ENCODE data around the gene MRPL28. TPM values are rescaled to one million over a fixed set of nuclear protein-coding genes. Genes with fewer than 3 reads are reported as not detected.

MRPL28 gene
- polyA plus RNA-seq, 3 donors = 68.6 to 88.5 (median 88.1) TPM

DNA sequence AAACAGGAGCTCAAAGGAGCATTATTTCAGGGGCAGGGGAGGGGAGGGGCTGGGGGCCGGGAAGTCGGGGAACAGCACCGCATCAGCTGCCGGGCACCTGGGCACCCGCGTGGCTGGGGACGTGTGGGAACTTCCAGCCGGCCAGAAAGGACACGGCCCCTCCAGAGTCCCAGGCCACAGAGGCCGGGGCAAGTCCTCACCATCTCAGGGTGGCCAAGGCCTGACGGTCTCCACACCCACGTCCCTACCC, 10.3 kb upstream of the MRPL28 start:
- Histone ChIP-seq H3K4me1 (ENCODE audit: control insufficient read depth in 1 of 2, insufficient read depth in 2 of 2, low read length in 2 of 2) (peaks cover 39 to 46% of the 10 kb centered on the region in 2 donors), H3K27ac (ENCODE audit: low read depth in 1 of 2, low read length in 2 of 2) (no peak overlapping the region), H3K9ac (ENCODE audit: insufficient read depth, low read length, poor library complexity, severe bottlenecking) (peak overlapping the region; percentile 76), H3K4me3 (replicated peaks in 1 of 3; ENCODE audit: low read depth in 2 of 3, low read length in 3 of 3) (peak overlapping the region; percentile 78 to 88 (median 87)), H3K36me3 (replicated peaks in 1 of 2; ENCODE audit: control insufficient read depth in 1 of 2, insufficient read depth in 2 of 2, low read length in 2 of 2) (peaks cover 20 to 22% of the 10 kb centered on the region in 2 donors), H3K79me2 (ENCODE audit: insufficient read depth, low read length) (peaks cover 35% of the 10 kb centered on the region), H3K27me3 (ENCODE audit: control insufficient read depth in 2 of 2, insufficient read depth in 2 of 2, low read length in 2 of 2) (no peaks in the 10 kb centered on the region), H2AFZ (ENCODE audit: insufficient read depth, low read depth, low read length, poor library complexity, severe bottlenecking) (peak overlapping the region; percentile 71), H3K4me2 (replicated peaks; ENCODE audit: extremely low read depth, low read length, poor library complexity, severe bottlenecking) (peak overlapping the region; percentile 95), H4K20me1 (ENCODE audit: insufficient read depth, low read length) (peaks cover 32% of the 10 kb centered on the region), H3K9me3 (replicated peaks in 1 of 2; ENCODE audit: control insufficient read depth in 1 of 2, insufficient read depth in 1 of 2, low read length in 2 of 2) (no peaks in the 10 kb centered on the region)
- Mint-ChIP-seq H3K4me3 (peak overlapping the region; percentile 80 to 88), H3K27ac (no peak overlapping the region), H3K4me1 (peaks cover 35% of the 10 kb centered on the region), H3K9me3 (no peaks in the 10 kb centered on the region), H3K36me3 (peaks cover 10 to 17% of the 10 kb centered on the region in 2 donors), H3K27me3 (ENCODE audit: low read depth in 3 of 3) (peaks cover 0 to 14% (median 9%) of the 10 kb centered on the region in 3 donors)
- intact Hi-C loops (cut with micrococcal nuclease) = no loop called here
- WGBS (ENCODE audit: insufficient coverage) = 16% methylated on average over 11 of the region's 12 CpGs
- no peak for TF ChIP-seq CTCF (IDR thresholded peaks at IDR 0.05)
- DNase-seq = no peak

GRCh38 chr16:379961-380761, 9.8 kb upstream of the MRPL28 start:
- Histone ChIP-seq H3K27ac (ENCODE audit: low read depth in 1 of 2, low read length in 2 of 2) (no peak overlapping the region), H3K4me2 (replicated peaks; ENCODE audit: extremely low read depth, low read length, poor library complexity, severe bottlenecking) (peak overlapping the region; percentile 95), H3K9me3 (replicated peaks in 1 of 2; ENCODE audit: control insufficient read depth in 1 of 2, insufficient read depth in 1 of 2, low read length in 2 of 2) (no peaks in the 10 kb centered on the region), H3K27me3 (ENCODE audit: control insufficient read depth in 2 of 2, insufficient read depth in 2 of 2, low read length in 2 of 2) (no peaks in the 10 kb centered on the region), H3K4me3 (replicated peaks in 1 of 3; ENCODE audit: low read depth in 2 of 3, low read length in 3 of 3) (peak overlapping the region in 1 of 3 experiments; percentile 87), H3K36me3 (replicated peaks in 1 of 2; ENCODE audit: control insufficient read depth in 1 of 2, insufficient read depth in 2 of 2, low read length in 2 of 2) (peaks cover 23 to 27% of the 10 kb centered on the region in 2 donors), H3K79me2 (ENCODE audit: insufficient read depth, low read length) (peaks cover 35% of the 10 kb centered on the region), H4K20me1 (ENCODE audit: insufficient read depth, low read length) (peaks cover 32% of the 10 kb centered on the region), H3K4me1 (ENCODE audit: control insufficient read depth in 1 of 2, insufficient read depth in 2 of 2, low read length in 2 of 2) (peaks cover 39 to 46% of the 10 kb centered on the region in 2 donors), H3K9ac (ENCODE audit: insufficient read depth, low read length, poor library complexity, severe bottlenecking) (peak overlapping the region; percentile 76), H2AFZ (ENCODE audit: insufficient read depth, low read depth, low read length, poor library complexity, severe bottlenecking) (no peak overlapping the region)
- no peak for DNase-seq
- Mint-ChIP-seq H3K4me1 (peaks cover 35% of the 10 kb centered on the region), H3K36me3 (peaks cover 12 to 23% of the 10 kb centered on the region in 2 donors), H3K9me3 (no peaks in the 10 kb centered on the region), H3K4me3 (peak overlapping the region; percentile 63 to 88), H3K27me3 (ENCODE audit: low read depth in 3 of 3) (peaks cover 0 to 14% (median 9%) of the 10 kb centered on the region in 3 donors), H3K27ac (peak overlapping the region in 1 of 7 donors; percentile 10)
- WGBS (ENCODE audit: insufficient coverage) = 87% methylated on average over 14 of the region's 27 CpGs
- no peak for TF ChIP-seq CTCF (IDR thresholded peaks at IDR 0.05)
- intact Hi-C loops (cut with micrococcal nuclease) = no loop called here

Data from CD14-positive monocyte (primary cell).